DOHH2 (cell line): Measurements from ENCODE around the gene SIRT3.

Experiments used
- H3F3A ChIP-seq: fragments of 200-600 bp; sonication (generic), shearing (Covaris generic); 2 replicates; pipeline ENCODE4 v1.6.0; 2016; ENCODE audit warnings: antibody characterized with exemption, mild to moderate bottlenecking; ENCODE audit not compliant: control insufficient read depth, insufficient read depth
- H3K27ac ChIP-seq: fragments of 200-600 bp; sonication (generic); 2 replicates; pipeline ENCODE4 v1.5.1; 2014; ENCODE audit warnings: low read depth, mild to moderate bottlenecking, low read length, moderate library complexity
- H3K27me3 ChIP-seq: fragments of 200-600 bp; sonication (generic); 2 replicates; pipeline ENCODE4 v1.6.1; 2014; ENCODE audit warnings: mild to moderate bottlenecking, low read length, mixed read lengths; ENCODE audit not compliant: control insufficient read depth
- H3K36me3 ChIP-seq: fragments of 200-600 bp; sonication (generic); 2 replicates; pipeline ENCODE4 v1.6.1; 2014; ENCODE audit warnings: mild to moderate bottlenecking, low read length, moderate library complexity, mixed read lengths; ENCODE audit not compliant: control insufficient read depth
- H3K4me1 ChIP-seq: fragments of 200-600 bp; sonication (generic); 2 replicates; pipeline ENCODE4 v1.6.1; 2014; ENCODE audit warnings: mild to moderate bottlenecking, low read length, mixed read lengths; ENCODE audit not compliant: control insufficient read depth
- H3K4me2 ChIP-seq: fragments of 200-600 bp; sonication (generic); 2 replicates; pipeline ENCODE4 v1.6.0; 2014; ENCODE audit warnings: mild to moderate bottlenecking, low read length, moderate library complexity
- H3K4me3 ChIP-seq: fragments of 200-600 bp; sonication (generic); 2 replicates; pipeline ENCODE4 v1.5.1; 2014; ENCODE audit warnings: mild to moderate bottlenecking, low read length, mixed read lengths
- H3K79me2 ChIP-seq: fragments of 200-600 bp; sonication (generic); 2 replicates; pipeline ENCODE4 v1.6.1; 2014; ENCODE audit warnings: mild to moderate bottlenecking, low read length, mixed read lengths; ENCODE audit not compliant: control insufficient read depth
- H3K9me2 ChIP-seq: fragments of 200-600 bp; sonication (generic); replicated peaks from 2 replicates; pipeline ENCODE4 v1.6.1; 2014; ENCODE audit warnings: mild to moderate bottlenecking, low read length, mixed read lengths; ENCODE audit not compliant: control insufficient read depth
- H3K9me3 ChIP-seq: fragments of 200-600 bp; sonication (generic); 2 replicates; pipeline ENCODE4 v1.6.1; 2014; ENCODE audit warnings: antibody characterized with exemption, low read length, mixed read lengths; ENCODE audit not compliant: control insufficient read depth, insufficient read depth
- H4K20me1 ChIP-seq: fragments of 200-600 bp; sonication (generic); 2 replicates; pipeline ENCODE4 v1.6.0; 2014; ENCODE audit warnings: low read depth, mild to moderate bottlenecking, antibody characterized with exemption, low read length, moderate library complexity; ENCODE audit not compliant: control insufficient read depth, insufficient read depth
- CTCF ChIP-seq: fragments of 200-600 bp; sonication (generic); IDR thresholded peaks from one replicate; pipeline ENCODE4 v1.5.1; 2014; ENCODE audit warnings: antibody characterized with exemption, mild to moderate bottlenecking, low read depth, low read length; ENCODE audit not compliant: poor library complexity, severe bottlenecking
- EZH2phosphoT487 ChIP-seq: fragments of 200-600 bp; sonication (generic); IDR thresholded peaks from 2 replicates; pipeline ENCODE4 v1.6.1; 2017; ENCODE audit warnings: borderline replicate concordance, mild to moderate bottlenecking, antibody characterized with exemption, low read length, moderate library complexity, mixed read lengths

Gene SIRT3

GRCh38 chr11:279966-280705 lies 44.0 kb upstream of the SIRT3 start:
- no peaks in the 10 kb centered on the region for H4K20me1 ChIP-seq
- H3K4me3 ChIP-seq: no peak overlapping the region
- peaks cover 9% of the 10 kb centered on the region for H3K9me3 ChIP-seq
- TF ChIP-seq CTCF (no peak), EZH2phosphoT487 (no peak)
- no peaks in the 10 kb centered on the region for H3K27me3 ChIP-seq
- no peaks in the 10 kb centered on the region for H3K9me2 ChIP-seq
- H3K4me2 ChIP-seq: no peak overlapping the region
- H3K36me3 ChIP-seq: no peaks in the 10 kb centered on the region
- no peaks in the 10 kb centered on the region for H3F3A ChIP-seq
- no peak overlapping the region for H3K27ac ChIP-seq
- no peaks in the 10 kb centered on the region for H3K79me2 ChIP-seq
- peaks cover 11% of the 10 kb centered on the region for H3K4me1 ChIP-seq

DNA sequence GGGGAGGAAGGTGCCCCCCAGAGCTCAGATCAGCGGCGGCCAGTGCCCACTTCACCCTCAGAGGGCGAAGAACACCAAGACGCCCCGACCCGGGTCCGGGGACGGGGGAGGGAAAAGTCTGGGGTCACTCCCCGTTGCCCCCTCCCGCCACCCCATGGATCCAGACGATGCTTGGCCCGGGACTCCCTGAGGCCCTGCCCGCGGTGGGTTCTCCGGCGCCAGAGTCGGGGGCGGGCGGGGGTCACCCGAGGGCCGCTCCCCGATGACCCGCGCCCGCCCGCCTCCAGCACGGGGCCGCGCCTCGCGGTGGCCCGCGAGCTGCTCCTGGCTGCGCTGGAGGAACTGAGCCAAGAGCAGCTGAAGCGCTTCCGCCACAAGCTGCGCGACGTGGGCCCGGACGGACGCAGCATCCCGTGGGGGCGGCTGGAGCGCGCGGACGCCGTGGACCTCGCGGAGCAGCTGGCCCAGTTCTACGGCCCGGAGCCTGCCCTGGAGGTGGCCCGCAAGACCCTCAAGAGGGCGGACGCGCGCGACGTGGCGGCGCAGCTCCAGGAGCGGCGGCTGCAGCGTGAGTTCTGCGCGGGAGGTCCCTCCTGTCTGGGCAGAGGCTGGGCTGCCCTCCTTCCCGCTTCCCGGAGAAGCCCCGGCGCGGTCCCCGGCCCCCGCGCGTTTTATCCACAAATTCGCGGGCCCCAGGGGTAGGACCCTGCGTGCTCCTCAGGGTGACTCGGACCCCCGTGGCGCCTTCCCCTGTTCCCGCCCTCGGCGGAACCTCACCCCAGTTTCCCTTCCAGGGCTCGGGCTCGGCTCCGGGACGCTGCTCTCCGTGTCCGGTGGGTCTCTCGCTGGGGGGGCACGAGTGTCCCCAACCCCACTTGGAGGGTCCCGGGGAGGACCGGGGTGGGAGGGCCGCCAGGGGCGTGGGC lies 43.2 kb upstream of the SIRT3 start:
- Histone ChIP-seq H4K20me1 (no peaks in the 10 kb centered on the region), H3K4me1 (peaks cover 20% of the 10 kb centered on the region), H3K4me2 (no peak overlapping the region), H3K79me2 (no peaks in the 10 kb centered on the region), H3K9me2 (no peaks in the 10 kb centered on the region), H3K27me3 (no peaks in the 10 kb centered on the region), H3K36me3 (no peaks in the 10 kb centered on the region), H3F3A (no peaks in the 10 kb centered on the region; the same call in 1 of the 2 replicates), H3K9me3 (peaks cover 9% of the 10 kb centered on the region), H3K27ac (no peak overlapping the region), H3K4me3 (no peak overlapping the region)
- TF ChIP-seq CTCF (no peak), EZH2phosphoT487 (no peak)

GRCh38 chr11:278001-278951 lies 42.1 kb upstream of the SIRT3 start, which contains the start of gene NLRP6:
Gene NLRP6 (plus strand): TSS chr11:278407. CDS start chr11:278570, 163 bp downstream.
- Histone ChIP-seq H3F3A (peaks cover 3% of the 10 kb centered on the region), H3K9me3 (peaks cover 9% of the 10 kb centered on the region), H3K4me3 (no peak within 1 kb of the TSS), H3K27ac (no peak within 1 kb of the TSS), H3K36me3 (no peaks in the 10 kb centered on the region), H3K4me1 (peaks cover 22% of the 10 kb centered on the region), H3K27me3 (no peaks in the 10 kb centered on the region), H3K79me2 (no peaks in the 10 kb centered on the region), H3K9me2 (no peaks in the 10 kb centered on the region), H4K20me1 (no peaks in the 10 kb centered on the region), H3K4me2 (no peak within 1 kb of the TSS)
- TF ChIP-seq EZH2phosphoT487 (no peak), CTCF (no peak)
